ENCODE measurements around the gene PPP4R3A.
"Not testable (repeated sequence)": the region's sequence is repeated elsewhere in the genome, so short reads cannot be mapped to it uniquely, and the experiment has no call there.

PPP4R3A gene

GRCh38 chr14:91444335-91445020 is 65.6 kb downstream of the PPP4R3A start:
- TF ChIP-seq CTCF (IDR thresholded peaks at IDR 0.05; ENCODE audit: low read depth, low read length, missing control alignments), result no peak
- no peak overlapping the region for H3K4me3 ChIP-seq (replicated peaks; ENCODE audit: low read depth, low read length)
- DNase-seq (ENCODE audit: extremely low read depth, low read depth), result no peak

DNA sequence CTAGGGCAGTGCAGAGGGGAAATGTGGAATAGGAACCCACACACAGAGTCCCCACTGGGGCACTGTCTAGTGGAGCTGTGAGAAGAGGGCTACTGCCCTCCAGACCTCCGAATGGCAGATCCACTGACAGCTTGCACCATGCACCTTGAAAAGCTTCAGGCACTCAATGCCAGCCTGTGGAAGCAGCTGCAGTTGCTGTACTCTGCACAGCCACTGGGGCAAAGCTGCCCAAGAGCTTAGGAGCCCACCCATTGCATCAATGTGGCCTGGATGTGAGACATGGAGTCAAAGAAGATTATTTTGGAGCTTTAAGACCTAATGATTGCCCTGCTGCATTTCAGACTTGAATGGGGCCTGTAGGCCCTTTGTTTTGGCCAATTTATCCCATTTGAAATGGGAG is 70.8 kb downstream of the PPP4R3A start:
- no peak overlapping the region for H3K4me3 ChIP-seq (replicated peaks; ENCODE audit: low read depth, low read length)
- no peak for DNase-seq (ENCODE audit: extremely low read depth, low read depth)
- no peak for TF ChIP-seq CTCF (IDR thresholded peaks at IDR 0.05; ENCODE audit: low read depth, low read length, missing control alignments)

DNA sequence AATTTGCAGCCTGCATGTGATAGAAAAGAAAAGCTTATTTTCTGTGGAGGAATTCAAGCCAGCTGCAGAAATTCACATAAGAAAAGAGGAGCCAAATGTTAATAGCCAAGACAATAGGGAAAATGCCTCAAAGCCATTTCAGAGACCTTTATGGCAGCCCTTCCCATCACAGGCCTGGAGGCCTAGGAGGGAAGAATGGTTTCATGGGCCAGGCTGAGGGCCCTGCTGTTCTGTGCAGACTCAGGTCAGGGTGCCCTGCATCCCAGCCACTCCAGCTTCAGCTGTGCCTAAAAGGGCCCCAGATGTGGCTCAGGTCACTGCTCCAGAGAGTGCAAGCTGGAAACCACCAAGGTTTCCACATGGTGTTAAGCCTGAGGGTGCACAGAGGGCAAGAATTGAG is 71.3 kb downstream of the PPP4R3A start:
- H3K4me3 ChIP-seq (replicated peaks; ENCODE audit: low read depth, low read length), result no peak overlapping the region
- no peak for DNase-seq (ENCODE audit: extremely low read depth, low read depth)
- no peak for TF ChIP-seq CTCF (IDR thresholded peaks at IDR 0.05; ENCODE audit: low read depth, low read length, missing control alignments)

GRCh38 chr14:91436266-91436665 is 73.8 kb downstream of the PPP4R3A start:
- not testable (repeated sequence) for H3K4me3 ChIP-seq (replicated peaks; ENCODE audit: low read depth, low read length); DNase-seq (ENCODE audit: extremely low read depth, low read depth)

GRCh38 chr14:91429385-91429784 is 80.7 kb downstream of the PPP4R3A start:
- H3K4me3 ChIP-seq (replicated peaks; ENCODE audit: low read depth, low read length), result no peak overlapping the region
- DNase-seq (ENCODE audit: extremely low read depth, low read depth), result no peak
- no peak for TF ChIP-seq CTCF (IDR thresholded peaks at IDR 0.05; ENCODE audit: low read depth, low read length, missing control alignments)

DNA sequence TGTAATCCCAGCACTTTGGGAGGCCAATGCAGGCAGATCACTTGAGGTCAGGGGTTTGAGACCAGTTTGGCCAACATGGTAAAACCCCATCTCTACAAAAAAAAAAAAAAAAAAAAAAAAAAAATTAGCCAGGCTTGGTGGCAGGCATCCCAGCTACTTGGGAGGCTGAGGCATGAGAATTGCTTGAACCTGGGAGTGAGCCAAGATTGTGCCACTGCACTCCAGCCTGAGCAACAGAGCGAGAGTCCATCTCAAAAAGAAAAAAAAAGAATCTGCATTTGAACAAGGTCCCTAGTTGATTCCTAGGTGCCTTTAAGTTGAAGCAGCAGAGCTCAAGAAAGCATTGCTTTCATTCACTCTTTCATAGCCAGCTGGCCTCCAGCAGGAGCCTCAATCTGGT is 81.2 kb downstream of the PPP4R3A start:
- DNase-seq (ENCODE audit: extremely low read depth, low read depth); H3K4me3 ChIP-seq (replicated peaks; ENCODE audit: low read depth, low read length): not testable (repeated sequence)

DNA sequence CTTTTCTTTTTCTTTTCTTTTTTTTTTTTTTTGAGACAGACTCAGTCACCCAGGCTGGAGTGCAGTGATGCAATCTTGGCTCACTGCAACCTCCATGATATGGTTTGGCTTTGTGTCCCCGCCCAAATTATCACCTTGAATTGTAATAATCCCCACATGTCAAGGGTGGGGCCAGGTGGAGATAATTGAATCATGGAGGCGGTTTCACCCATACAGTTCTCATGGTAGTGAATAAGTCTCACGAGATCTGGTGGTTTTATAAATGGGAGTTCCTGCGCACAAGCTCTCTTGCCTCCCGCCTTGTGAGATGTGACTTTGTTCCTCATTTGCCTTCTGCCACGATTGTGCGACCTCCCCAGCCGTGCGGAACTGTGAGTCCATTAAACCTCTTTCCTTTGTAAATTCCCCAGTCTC is 84.6 kb downstream of the PPP4R3A start:
- not testable (repeated sequence) for DNase-seq (ENCODE audit: extremely low read depth, low read depth); H3K4me3 ChIP-seq (replicated peaks; ENCODE audit: low read depth, low read length)

- no peak for DNase-seq (ENCODE audit: extremely low read depth, low read depth)
- TF ChIP-seq CTCF (IDR thresholded peaks at IDR 0.05; ENCODE audit: low read depth, low read length, missing control alignments), result no peak
- H3K4me3 ChIP-seq (replicated peaks; ENCODE audit: low read depth, low read length), result no peak overlapping the region
These were observed 85.1 kb downstream of the PPP4R3A start for GRCh38 chr14:91424813-91425530.

All from HFF-Myc (cell line).